GM18520 (cell line): ENCODE data around the gene ENOX1.

ENCODE experiments used
- ATAC-seq: cut with Tn5 transposase; IDR thresholded peaks from one replicate; pipeline ENCODE4 v1.9.1; 2021; ENCODE audit not compliant: unreplicated experiment

Gene ENOX1

GRCh38 chr13:43232144-43232872 is 554.5 kb downstream of the ENOX1 start:
- ATAC-seq = no peak

GRCh38 chr13:43230989-43231388 is 555.8 kb downstream of the ENOX1 start:
- ATAC-seq = no peak

GRCh38 chr13:43229506-43229905 is 557.3 kb downstream of the ENOX1 start:
- no peak for ATAC-seq

GRCh38 chr13:43227721-43228120 is 559.1 kb downstream of the ENOX1 start:
- no peak for ATAC-seq

- ATAC-seq = no peak
Observed at GRCh38 chr13:43223216-43223615, 563.6 kb downstream of the ENOX1 start.

GRCh38 chr13:43222086-43222485 is 564.7 kb downstream of the ENOX1 start:
- ATAC-seq = no peak

- ATAC-seq = no peak
Observed at GRCh38 chr13:43221611-43222010, 565.2 kb downstream of the ENOX1 start.

GRCh38 chr13:43220873-43221595 is 565.7 kb downstream of the ENOX1 start:
- no peak for ATAC-seq

GRCh38 chr13:43214124-43214523 is 572.6 kb downstream of the ENOX1 start:
- ATAC-seq = no peak

- ATAC-seq = no peak
Observed at GRCh38 chr13:43206838-43207237, 579.9 kb downstream of the ENOX1 start.

- no peak for ATAC-seq
Observed at GRCh38 chr13:43205416-43205815, 581.4 kb downstream of the ENOX1 start.

GRCh38 chr13:43204591-43204990 is 582.2 kb downstream of the ENOX1 start:
- ATAC-seq = no peak

- no peak for ATAC-seq
Observed at GRCh38 chr13:43203781-43204180, 583.0 kb downstream of the ENOX1 start.

- no peak for ATAC-seq
Observed at GRCh38 chr13:43200736-43201135, 586.0 kb downstream of the ENOX1 start.

GRCh38 chr13:43200307-43200706 is 586.5 kb downstream of the ENOX1 start:
- ATAC-seq = no peak

GRCh38 chr13:43196750-43197370 is 589.9 kb downstream of the ENOX1 start:
- no peak for ATAC-seq

GRCh38 chr13:43196086-43196621 is 590.6 kb downstream of the ENOX1 start:
- ATAC-seq = no peak

- ATAC-seq = no peak
Observed at GRCh38 chr13:43195551-43195950, 591.2 kb downstream of the ENOX1 start.

GRCh38 chr13:43195112-43195511 is 591.7 kb downstream of the ENOX1 start:
- no peak for ATAC-seq

- no peak for ATAC-seq
Observed at GRCh38 chr13:43193789-43194420, 592.9 kb downstream of the ENOX1 start.

GRCh38 chr13:43191546-43191945 is 595.2 kb downstream of the ENOX1 start:
- ATAC-seq = no peak
